RWPE2 (cell line): ENCODE measurements around the gene EXOSC2.
"Not testable (repeated sequence)": the region's sequence is repeated elsewhere in the genome, so short reads cannot be mapped to it uniquely, and the experiment has no call there.

Source experiments
- ATAC-seq: fragments of 200-7000 bp; cut with Tn5 transposase; 3 replicates; pipeline ENCODE4 v1.9.1; 2021; ENCODE audit warnings: low read depth
- DNase-seq: peaks from one replicate; pipeline ENCODE4 v3.0.0-alpha.2; 2020; ENCODE audit warnings: low spot score
- H3K27ac ChIP-seq: fragments of 450-650 bp; 2 replicates; pipeline ENCODE4 v1.5.1; 2017; ENCODE audit warnings: mild to moderate bottlenecking; ENCODE audit not compliant: poor library complexity, severe bottlenecking
- H3K27me3 ChIP-seq: fragments of 250-450 bp; sonication (Bioruptor Pico); 2 replicates; pipeline ENCODE4 v1.5.1; 2021; ENCODE audit warnings: mild to moderate bottlenecking, moderate library complexity; ENCODE audit not compliant: insufficient read depth, poor library complexity, severe bottlenecking
- H3K36me3 ChIP-seq: fragments of 250-450 bp; sonication (Bioruptor Pico); 2 replicates; pipeline ENCODE4 v1.5.1; 2020; ENCODE audit warnings: low read depth, mild to moderate bottlenecking, moderate library complexity
- H3K4me1 ChIP-seq: fragments of 250-450 bp; sonication (Bioruptor Pico); 2 replicates; pipeline ENCODE4 v1.5.1; 2021; ENCODE audit warnings: mild to moderate bottlenecking, moderate library complexity; ENCODE audit not compliant: insufficient read depth, poor library complexity, severe bottlenecking
- H3K4me3 ChIP-seq: fragments of 250-450 bp; sonication (Bioruptor Pico); 2 replicates; pipeline ENCODE4 v1.5.1; 2021; ENCODE audit warnings: mild to moderate bottlenecking, moderate library complexity; ENCODE audit not compliant: severe bottlenecking
- H3K9me3 ChIP-seq: fragments of 250-450 bp; sonication (Bioruptor Pico); 2 replicates; pipeline ENCODE4 v1.5.1; 2021; ENCODE audit warnings: mild to moderate bottlenecking, moderate library complexity; ENCODE audit not compliant: severe bottlenecking
- CTCF ChIP-seq: fragments of 450-650 bp; IDR thresholded peaks from one replicate; pipeline ENCODE4 v1.5.1; 2017; ENCODE audit warnings: mild to moderate bottlenecking, moderate library complexity; ENCODE audit not compliant: poor library complexity, severe bottlenecking

EXOSC2 gene

GRCh38 chr9:130680836-130681768 is 12.5 kb upstream of the EXOSC2 start:
- DNase-seq (peak; percentile 89), ATAC-seq (peak; percentile 71)
- Histone ChIP-seq H3K36me3 (no peaks in the 10 kb centered on the region), H3K27me3 (no peaks in the 10 kb centered on the region), H3K9me3 (no peaks in the 10 kb centered on the region), H3K4me1 (no peaks in the 10 kb centered on the region), H3K4me3 (peak overlapping the region; percentile 38), H3K27ac (no peak overlapping the region)
- TF ChIP-seq CTCF = no peak

- no peaks in the 10 kb centered on the region for H3K36me3 ChIP-seq
- H3K4me3 ChIP-seq = peak overlapping the region; percentile 38
- peak; percentile 30 for ATAC-seq
- no peak for TF ChIP-seq CTCF
- H3K27me3 ChIP-seq = no peaks in the 10 kb centered on the region
- no peak for DNase-seq
- no peak overlapping the region for H3K27ac ChIP-seq
- H3K9me3 ChIP-seq = no peaks in the 10 kb centered on the region
- H3K4me1 ChIP-seq = no peaks in the 10 kb centered on the region
Observed at GRCh38 chr9:130681769-130682420, 11.7 kb upstream of the EXOSC2 start.

- no peak for DNase-seq
- Histone ChIP-seq H3K9me3 (no peaks in the 10 kb centered on the region), H3K27me3 (no peaks in the 10 kb centered on the region), H3K4me1 (no peaks in the 10 kb centered on the region), H3K36me3 (no peaks in the 10 kb centered on the region), H3K4me3 (peak overlapping the region; percentile 38), H3K27ac (no peak overlapping the region)
- peak; percentile 95 for TF ChIP-seq CTCF
- ATAC-seq = peak; percentile 71
Observed at GRCh38 chr9:130682421-130683121, 11.0 kb upstream of the EXOSC2 start.

- no peak overlapping the region for H3K27ac ChIP-seq
- DNase-seq (no peak), ATAC-seq (no peak)
- H3K4me1 ChIP-seq = no peaks in the 10 kb centered on the region
- no peak for TF ChIP-seq CTCF
- H3K27me3 ChIP-seq = no peaks in the 10 kb centered on the region
- no peaks in the 10 kb centered on the region for H3K36me3 ChIP-seq
- H3K9me3 ChIP-seq = no peaks in the 10 kb centered on the region
- no peak overlapping the region for H3K4me3 ChIP-seq
Observed at GRCh38 chr9:130685104-130685503, 8.5 kb upstream of the EXOSC2 start.

GRCh38 chr9:130685945-130686344 is 7.6 kb upstream of the EXOSC2 start:
- not testable (repeated sequence) for H3K4me3 ChIP-seq, H3K27ac ChIP-seq, H3K27me3 ChIP-seq, ATAC-seq, H3K4me1 ChIP-seq, H3K9me3 ChIP-seq, DNase-seq, H3K36me3 ChIP-seq
